Parathyroid adenoma (tissue), 2 donors: ENCODE data around the gene SERPINA10.

Experiments
- H2AFZ ChIP-seq: fragments of 300-600 bp; sonication (generic); one replicate; pipeline ENCODE4 v1.7.0; 2017; ENCODE audit warnings: antibody characterized with exemption, mild to moderate bottlenecking
- H3K27ac ChIP-seq: fragments of 300-600 bp; sonication (generic); one replicate; pipeline ENCODE4 v1.7.0; 2017
- H3K27me3 ChIP-seq: fragments of 300-600 bp; sonication (generic); one replicate; pipeline ENCODE4 v1.7.0; 2017; ENCODE audit warnings: low read length; ENCODE audit not compliant: control insufficient read depth, insufficient read depth
- H3K36me3 ChIP-seq: fragments of 300-600 bp; sonication (generic); one replicate; pipeline ENCODE4 v1.7.0; 2017; ENCODE audit warnings: low read length; ENCODE audit not compliant: control insufficient read depth, insufficient read depth
- H3K4me1 ChIP-seq: fragments of 300-600 bp; sonication (generic); one replicate; pipeline ENCODE4 v1.7.0; 2017; ENCODE audit warnings: control low read depth
- H3K4me2 ChIP-seq: fragments of 300-600 bp; sonication (generic); one replicate; pipeline ENCODE4 v1.7.0; 2017; ENCODE audit warnings: low read length
- H3K4me3 ChIP-seq: fragments of 300-600 bp; sonication (generic); one replicate; pipeline ENCODE4 v1.7.0; 2017; ENCODE audit warnings: low read depth, low read length
- H3K79me2 ChIP-seq: fragments of 300-600 bp; sonication (generic); one replicate; pipeline ENCODE4 v1.7.0; 2017; ENCODE audit warnings: control low read depth
- H3K9ac ChIP-seq: fragments of 300-600 bp; sonication (generic); one replicate; pipeline ENCODE4 v1.7.0; 2017; ENCODE audit warnings: mild to moderate bottlenecking
- H3K9me3 ChIP-seq: fragments of 300-600 bp; sonication (generic); one replicate; pipeline ENCODE4 v1.7.0; 2017; ENCODE audit warnings: low read length; ENCODE audit not compliant: control insufficient read depth
- TF ChIP-seq, protein P1 (sequence below): fragments of 300-600 bp; sonication (generic); IDR thresholded peaks from one replicate; pipeline ENCODE4 v1.7.0; 2017; ENCODE audit warnings: antibody characterized with exemption, mild to moderate bottlenecking
- donor health status: primary hyperparathyroidism.

The SERPINA10 gene

DNA sequence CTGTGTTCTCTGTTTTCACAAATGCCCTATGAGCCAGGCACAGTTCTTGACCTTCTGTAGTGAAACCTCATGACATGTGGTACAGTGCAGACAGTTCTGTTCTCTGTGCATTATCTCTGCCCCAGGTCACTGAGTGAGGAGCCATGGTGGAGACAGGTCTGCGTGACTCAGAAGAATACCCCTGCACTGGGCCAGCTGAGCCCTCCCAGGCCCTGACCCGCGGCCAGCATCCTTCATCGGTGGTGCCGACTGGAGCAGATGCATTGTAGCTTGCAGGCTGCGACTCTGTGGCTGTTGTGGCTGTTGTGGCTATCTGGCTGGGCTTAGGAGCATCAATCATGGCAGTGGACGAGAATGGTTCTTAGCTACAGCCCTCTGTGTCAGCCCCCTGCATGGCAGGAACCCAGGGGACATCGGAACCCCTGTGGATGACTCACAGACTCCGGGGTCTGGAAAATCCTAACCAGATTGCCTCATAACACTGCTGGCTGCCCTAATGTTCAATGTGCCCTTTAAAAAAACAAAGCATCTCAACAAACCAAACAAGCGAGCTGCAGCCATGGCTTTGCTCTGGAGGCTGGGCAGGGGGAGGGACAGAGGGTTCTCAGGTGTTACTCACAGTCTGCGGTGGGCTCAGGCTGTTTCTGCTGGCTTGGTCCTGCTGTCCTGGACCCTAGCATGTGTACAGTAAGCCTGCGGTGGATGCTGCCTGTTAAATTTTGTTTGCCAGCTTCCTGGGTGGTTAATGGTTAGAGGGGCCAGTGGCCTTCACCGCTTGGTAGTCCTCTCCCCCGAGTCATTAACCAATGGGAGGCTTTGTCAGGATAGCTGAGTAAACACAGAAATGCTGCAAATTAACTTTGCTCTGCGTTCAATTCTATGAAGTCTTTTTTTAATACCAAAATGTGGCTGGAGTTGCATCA lies 29.8 kb upstream of the SERPINA10 start, which contains the start of gene SERPINA6:
Gene SERPINA6, minus strand, starts transcription at position 689 of the 923 bp plus-strand sequence. CDS start 8,688 bp downstream, outside the sequence.
- Histone ChIP-seq H3K4me2 (no peak within 1 kb of the TSS), H3K36me3 (no peaks in the 10 kb centered on the region), H3K9me3 (no peaks in the 10 kb centered on the region), H3K4me1 (no peaks in the 10 kb centered on the region), H2AFZ (no peak within 1 kb of the TSS), H3K4me3 (no peak within 1 kb of the TSS), H3K27me3 (no peaks in the 10 kb centered on the region), H3K27ac (no peak within 1 kb of the TSS), H3K9ac (no peak within 1 kb of the TSS), H3K79me2 (no peaks in the 10 kb centered on the region)
- TF ChIP-seq, protein P1, sequence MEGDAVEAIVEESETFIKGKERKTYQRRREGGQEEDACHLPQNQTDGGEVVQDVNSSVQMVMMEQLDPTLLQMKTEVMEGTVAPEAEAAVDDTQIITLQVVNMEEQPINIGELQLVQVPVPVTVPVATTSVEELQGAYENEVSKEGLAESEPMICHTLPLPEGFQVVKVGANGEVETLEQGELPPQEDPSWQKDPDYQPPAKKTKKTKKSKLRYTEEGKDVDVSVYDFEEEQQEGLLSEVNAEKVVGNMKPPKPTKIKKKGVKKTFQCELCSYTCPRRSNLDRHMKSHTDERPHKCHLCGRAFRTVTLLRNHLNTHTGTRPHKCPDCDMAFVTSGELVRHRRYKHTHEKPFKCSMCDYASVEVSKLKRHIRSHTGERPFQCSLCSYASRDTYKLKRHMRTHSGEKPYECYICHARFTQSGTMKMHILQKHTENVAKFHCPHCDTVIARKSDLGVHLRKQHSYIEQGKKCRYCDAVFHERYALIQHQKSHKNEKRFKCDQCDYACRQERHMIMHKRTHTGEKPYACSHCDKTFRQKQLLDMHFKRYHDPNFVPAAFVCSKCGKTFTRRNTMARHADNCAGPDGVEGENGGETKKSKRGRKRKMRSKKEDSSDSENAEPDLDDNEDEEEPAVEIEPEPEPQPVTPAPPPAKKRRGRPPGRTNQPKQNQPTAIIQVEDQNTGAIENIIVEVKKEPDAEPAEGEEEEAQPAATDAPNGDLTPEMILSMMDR, result no peak

DNA sequence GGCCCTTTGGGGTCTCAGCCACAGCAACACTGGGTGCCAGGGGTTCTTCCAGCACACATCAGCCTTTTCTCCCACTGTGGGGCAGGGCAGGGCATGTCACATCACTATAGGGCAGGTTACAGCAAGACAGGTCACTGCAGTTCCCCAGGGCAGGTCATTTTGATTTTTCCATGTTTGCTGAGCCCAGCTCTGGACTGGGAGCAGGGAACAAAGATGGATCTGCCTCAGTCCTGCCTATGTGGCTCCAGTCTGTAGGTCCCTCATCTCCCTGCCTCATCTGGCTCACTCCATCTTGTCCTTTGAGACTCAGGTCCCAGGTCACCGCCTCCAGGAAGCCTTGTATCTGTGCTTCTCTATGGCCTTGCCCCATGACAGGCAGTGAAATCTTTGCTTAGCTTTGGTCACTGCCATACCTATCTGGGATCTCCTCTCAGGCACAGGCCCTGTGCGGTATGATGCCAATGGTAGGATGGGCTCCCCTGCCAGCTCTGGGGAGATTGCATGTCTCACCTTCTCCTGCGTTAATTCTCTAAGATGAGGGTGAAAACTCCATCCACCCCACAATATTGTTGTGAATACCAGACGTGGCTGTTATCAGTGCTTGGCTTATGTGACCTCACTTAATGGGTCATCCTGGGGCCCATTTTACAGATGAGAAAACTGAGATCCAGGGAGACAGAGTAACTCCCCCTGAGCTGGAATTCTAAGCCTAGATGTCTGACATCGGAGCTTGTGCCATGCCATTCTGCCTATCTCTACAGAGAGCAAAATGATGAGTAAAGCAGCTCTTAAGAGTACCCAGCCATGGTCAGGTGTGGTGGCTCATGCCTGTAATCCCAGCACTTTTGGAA lies 28.6 kb upstream of the SERPINA10 start:
- Histone ChIP-seq H3K4me1 (no peaks in the 10 kb centered on the region), H3K79me2 (no peaks in the 10 kb centered on the region), H3K4me2 (no peak overlapping the region), H3K9ac (no peak overlapping the region), H2AFZ (no peak overlapping the region), H3K4me3 (no peak overlapping the region), H3K36me3 (no peaks in the 10 kb centered on the region), H3K27ac (no peak overlapping the region), H3K27me3 (no peaks in the 10 kb centered on the region), H3K9me3 (no peaks in the 10 kb centered on the region)
- TF ChIP-seq, protein P1, result no peak

DNA sequence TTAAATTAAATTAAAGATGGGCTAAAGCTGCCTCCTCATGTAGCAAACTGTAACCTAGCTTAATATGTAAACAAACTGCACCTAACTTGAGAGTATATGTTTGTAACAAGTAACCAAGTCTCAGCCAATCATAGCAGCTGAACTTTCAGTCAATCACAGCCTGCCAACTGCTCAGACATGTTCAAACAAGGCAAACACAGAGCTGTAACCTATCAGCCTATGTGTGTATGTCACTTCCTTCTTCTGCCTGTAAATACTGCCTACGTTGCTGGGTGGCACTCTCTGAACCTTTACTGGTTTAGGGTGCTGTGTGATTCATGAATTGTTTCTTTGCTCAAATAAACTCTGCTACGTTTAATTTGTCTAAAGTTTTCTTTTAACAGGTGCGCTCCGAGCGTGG lies 27.2 kb upstream of the SERPINA10 start:
- Histone ChIP-seq H3K9ac (no peak overlapping the region), H3K27me3 (no peaks in the 10 kb centered on the region), H3K27ac (no peak overlapping the region)

DNA sequence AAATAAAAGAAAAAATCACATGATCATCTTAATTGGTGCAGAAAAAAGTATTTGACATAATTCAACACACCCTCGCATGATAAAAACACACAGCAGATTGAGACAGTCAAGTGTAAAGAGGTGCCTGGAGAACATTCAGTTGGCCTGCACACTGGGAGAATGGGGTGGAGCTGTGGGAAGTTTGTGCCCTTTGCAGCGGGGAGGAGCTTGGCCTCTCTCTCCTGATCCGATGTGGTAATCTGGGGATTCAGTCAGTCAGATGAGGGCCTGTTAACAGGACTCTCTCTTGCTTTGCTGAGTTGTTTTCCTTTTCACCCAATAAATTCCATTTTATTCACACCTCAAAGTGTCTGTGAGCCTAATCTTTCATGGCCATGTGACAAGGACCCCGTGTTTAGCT lies 24.2 kb upstream of the SERPINA10 start:
- Histone ChIP-seq H3K4me3 (no peak overlapping the region), H3K79me2 (no peaks in the 10 kb centered on the region), H3K9ac (no peak overlapping the region), H3K9me3 (no peaks in the 10 kb centered on the region), H3K4me1 (no peaks in the 10 kb centered on the region), H3K27me3 (no peaks in the 10 kb centered on the region), H3K27ac (no peak overlapping the region), H3K4me2 (no peak overlapping the region), H3K36me3 (no peaks in the 10 kb centered on the region), H2AFZ (no peak overlapping the region)
- TF ChIP-seq, protein P1, result no peak

More for the DNA sequence above, 27.2 kb upstream of the SERPINA10 start:
- H3K4me2 ChIP-seq, result no peak overlapping the region
- TF ChIP-seq, protein P1, result no peak
- no peak overlapping the region for H3K4me3 ChIP-seq
- H3K4me1 ChIP-seq, result no peaks in the 10 kb centered on the region
- H2AFZ ChIP-seq, result no peak overlapping the region
- no peaks in the 10 kb centered on the region for H3K79me2 ChIP-seq
- no peaks in the 10 kb centered on the region for H3K36me3 ChIP-seq
- no peaks in the 10 kb centered on the region for H3K9me3 ChIP-seq
